CD4-positive, alpha-beta T cell treated with Interferon gamma for 1 hour (primary cell): ENCODE results near the gene SLC18A3.

ENCODE experiments used
- DNase-seq: peaks from one replicate; pipeline ENCODE4 v3.0.0-alpha.2; 2020

SLC18A3 gene

DNA sequence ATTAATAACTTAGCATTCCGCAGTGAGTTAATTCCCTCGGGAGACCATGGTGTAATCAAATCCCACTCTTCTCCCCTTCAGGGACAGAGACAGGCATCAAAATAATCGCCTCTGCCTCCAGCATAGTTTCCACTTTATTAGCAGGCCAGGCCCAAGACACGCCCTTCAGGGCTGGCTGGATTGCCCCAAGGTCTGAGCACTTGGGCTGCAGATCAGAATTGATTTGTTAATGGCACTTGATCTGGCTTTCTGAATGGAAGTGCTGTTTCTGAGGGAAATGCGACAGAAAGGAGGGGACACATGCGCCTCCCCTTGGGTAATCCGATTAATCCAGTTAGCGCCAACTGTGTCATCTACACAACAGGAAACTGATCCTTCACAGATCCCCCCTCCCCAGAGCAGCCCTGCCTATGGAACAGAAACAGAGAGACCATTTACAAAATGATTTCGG is 19.3 kb downstream of the SLC18A3 start:
- DNase-seq, result no peak

DNA sequence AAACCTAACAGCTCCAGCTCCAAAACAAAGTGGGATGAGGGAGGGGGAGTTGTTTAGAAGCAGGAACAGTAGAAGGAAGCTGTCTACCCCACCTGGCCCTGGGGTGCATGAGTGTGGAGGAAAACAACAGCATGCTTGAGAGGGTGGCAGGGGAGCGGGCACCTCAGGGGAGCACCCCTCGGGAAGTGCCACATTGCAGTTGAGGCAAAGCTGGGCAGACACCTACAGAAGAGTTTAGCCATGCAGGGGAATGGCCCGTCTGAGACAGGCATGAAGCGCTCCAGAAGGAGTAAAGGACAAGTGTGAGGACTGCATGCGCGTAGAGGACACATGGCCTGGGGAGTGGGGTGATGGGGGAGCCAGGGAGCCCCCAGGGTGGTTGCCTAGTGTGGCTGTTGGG is 21.9 kb downstream of the SLC18A3 start:
- DNase-seq, result no peak

DNA sequence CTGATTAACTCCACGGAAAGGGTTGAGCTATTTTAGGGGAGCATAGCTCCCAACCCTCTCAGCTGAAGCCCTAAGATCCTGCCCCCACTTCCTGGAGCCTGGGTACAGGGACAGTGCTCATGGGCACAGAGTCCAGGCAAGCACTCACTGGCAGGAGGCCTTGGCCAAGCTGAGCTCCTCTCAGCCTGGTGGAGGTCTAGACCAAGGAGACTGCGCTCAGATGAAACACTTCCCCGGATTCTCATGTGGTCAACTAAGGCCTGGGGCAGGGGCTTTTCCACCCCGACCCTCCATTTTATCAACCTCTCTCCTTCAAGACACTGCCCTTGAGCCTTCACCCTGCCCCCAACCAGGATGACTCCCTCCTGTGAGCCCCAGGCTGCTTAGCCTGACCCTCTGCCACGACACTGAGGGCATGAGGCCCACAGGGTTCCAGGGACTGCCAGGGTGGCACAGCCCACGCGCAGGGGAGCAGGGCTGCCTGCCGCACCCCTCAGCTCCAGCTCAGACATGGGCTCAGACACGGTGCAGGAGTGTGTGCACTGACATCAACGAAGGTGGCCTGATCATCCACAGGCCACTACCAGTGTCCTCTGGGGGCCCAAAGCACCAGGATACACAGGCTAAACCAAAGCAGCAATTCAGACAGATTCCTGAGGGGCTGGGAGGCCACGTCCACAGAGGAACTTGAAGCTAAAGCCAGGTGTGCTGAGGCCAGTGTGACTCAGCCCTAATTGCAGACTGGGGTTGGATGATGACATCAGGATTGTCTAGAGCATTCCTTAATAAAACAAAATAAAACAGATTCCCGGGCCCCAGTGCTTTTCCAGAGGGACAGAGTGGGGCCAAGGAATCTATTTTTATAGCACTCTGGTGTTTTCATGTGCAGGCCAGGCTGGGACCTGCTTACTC is 22.6 kb downstream of the SLC18A3 start:
- no peak for DNase-seq

DNA sequence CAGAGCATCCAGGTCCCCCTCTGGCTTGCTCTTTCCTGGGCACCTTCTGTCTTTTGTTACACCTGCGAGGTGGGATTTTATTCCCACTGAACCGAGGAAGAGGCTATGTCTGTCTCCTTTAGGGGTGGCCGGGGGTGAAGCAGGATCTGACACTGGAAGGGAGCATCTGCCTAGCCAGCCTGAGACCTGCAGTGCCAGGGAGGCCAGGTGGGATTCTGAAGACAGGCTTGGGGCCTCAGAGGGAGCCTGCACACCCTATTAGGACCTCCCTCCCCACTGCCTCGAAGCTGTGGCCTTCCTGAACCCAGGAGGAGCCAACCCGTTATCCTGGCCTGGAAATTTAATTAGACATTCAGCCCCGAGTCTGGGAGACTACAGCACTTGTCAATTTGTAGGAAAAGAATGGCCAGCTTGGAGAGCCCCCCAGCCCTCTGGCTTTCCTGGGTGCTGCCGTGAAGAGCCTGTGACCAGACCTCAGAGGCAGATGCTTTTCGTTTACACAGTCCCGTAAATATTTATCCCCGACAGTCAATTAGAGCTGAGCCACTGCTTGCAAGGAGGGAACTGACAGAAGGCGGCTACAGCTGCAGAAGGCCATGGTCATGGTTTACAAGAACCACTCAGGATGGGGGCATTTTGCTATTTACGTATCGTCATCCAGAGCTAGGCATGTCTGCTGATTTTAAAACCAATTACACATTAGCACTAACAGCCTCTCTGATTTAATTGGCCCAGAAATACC is 23.4 kb downstream of the SLC18A3 start:
- no peak for DNase-seq

DNA sequence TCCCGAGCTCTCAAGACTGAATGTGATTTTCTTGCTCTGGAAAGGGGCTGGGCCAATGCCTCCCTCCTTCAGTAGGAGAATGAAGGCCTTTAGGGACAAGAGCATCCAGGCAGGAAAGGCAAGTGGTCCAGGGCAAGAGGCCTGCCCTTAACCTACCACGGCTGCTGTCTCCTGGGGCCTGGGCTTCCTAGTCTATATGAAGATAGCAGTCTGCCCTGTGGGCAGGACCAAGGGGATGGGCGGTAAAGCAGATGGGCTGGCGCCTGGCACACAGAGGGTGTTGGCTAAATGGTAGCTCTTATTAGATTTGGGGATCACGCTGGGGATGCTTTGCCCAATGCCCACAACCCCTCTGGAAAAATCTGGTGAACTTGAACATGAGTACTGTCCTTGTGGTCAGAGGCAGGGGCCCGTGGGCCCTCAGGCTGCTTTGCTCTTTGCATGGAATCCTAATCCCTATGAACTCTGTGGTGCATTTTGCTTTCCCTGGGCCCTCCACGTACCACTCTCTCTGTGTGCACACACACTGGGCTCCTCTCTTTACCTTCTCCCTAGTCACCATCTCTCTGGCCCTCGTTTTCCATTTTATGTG is 24.1 kb downstream of the SLC18A3 start:
- DNase-seq, result no peak

DNA sequence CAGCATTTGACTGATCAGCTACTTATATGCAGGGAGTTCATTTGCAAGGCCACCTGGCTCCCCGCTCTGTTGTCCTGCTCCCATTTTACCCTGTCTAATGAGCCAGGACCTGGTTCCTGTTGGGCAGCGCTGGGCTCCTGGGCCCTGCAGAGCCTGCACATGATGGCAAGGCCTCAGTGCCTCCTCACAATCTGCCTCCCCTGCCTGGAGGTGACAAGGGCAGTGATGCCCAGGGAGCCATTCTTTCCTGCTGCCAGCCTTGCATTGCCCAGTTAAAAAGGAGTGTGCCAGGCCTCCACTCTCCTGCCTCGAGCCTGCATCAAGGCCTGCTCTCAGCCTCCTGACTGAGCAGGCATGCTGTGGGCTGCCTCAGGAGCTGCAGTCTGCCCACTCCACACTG is 32.2 kb downstream of the SLC18A3 start:
- DNase-seq, result no peak

DNA sequence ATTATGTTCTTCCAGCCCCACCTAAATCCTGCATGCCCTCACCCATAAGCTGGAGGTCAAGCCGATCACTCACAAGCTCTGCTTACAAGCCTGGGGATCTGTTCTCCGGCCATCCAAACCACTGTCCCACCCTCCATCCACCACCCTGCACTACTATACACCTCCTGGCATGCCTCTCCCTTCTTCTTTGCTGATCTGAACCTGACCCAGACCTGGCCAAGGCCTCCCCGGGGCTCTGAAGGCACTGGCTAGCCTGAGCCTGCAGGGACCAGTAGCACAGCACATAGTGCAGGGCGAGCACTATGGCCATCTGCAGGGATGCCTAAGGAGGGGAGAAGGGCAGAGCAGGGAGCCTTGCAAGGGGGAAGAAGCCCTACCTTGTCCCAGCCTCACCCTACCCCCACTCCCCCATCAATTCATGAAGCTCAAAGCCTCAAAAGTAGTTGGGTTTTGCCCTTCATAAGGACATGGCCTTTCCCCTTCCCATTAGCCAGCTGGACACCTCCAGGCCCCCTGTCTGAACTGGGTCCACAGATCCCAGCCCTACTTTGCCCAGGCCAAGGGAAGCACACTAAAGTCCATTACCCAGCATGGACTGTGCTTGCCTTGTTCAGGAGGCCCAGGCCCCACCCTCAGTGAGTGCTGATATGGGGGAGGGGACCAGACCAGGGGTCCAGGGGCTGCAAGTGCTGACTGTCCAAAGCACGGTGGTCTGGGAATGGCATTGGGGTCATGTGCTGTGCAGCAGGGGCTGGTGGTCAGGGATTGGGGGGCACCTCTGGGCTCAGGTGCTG is 33.3 kb downstream of the SLC18A3 start:
- no peak for DNase-seq

DNA sequence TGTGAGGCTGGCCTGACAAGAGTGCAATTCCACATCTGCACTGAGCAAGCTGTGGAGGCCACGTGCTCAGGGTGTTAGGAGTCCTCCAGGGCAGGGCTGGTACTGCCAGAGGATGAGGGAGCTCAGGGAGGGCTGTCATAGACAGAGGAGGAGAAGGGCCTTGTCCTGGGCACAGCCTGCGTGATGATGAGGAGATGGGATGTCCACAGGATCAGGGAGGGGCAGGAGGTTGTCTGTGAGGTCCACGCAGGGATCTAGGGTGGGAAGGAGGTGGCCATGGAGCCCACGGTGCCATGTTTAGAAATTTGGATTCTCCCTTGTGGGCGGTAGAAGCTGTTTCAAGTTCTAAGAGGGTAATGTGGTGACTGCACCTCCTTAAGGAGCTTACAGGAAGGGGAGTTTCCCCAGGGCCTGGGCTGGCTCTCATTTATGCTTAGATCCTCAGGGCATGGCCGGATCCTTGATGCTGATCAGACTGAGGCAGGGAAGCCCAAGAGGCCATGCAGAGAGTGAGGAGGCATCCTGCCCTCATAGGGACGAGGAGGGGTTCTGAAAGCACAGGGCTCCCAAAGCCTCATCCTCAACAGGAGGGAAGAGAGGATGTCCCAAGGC is 34.0 kb downstream of the SLC18A3 start:
- DNase-seq, result no peak

DNA sequence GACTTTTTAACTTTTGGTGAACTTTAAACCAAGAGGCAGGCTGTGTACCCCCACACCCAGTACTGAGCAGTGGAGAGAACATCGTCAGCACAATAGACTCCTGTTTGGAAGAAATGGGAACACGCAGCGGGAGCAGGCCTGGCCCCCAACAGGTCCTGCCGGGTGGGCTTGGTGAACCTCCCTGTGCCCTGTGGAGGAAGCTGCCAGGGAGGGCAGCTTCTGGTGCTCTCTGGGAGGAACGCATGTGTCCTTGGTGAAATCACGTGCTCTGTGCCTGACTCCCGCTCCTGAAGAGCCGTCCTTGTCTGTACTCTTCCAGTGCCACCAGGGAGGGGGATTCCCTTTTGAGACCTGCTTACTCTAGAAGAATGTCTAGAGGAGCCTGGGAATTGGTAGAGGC is 35.3 kb downstream of the SLC18A3 start:
- no peak for DNase-seq

DNA sequence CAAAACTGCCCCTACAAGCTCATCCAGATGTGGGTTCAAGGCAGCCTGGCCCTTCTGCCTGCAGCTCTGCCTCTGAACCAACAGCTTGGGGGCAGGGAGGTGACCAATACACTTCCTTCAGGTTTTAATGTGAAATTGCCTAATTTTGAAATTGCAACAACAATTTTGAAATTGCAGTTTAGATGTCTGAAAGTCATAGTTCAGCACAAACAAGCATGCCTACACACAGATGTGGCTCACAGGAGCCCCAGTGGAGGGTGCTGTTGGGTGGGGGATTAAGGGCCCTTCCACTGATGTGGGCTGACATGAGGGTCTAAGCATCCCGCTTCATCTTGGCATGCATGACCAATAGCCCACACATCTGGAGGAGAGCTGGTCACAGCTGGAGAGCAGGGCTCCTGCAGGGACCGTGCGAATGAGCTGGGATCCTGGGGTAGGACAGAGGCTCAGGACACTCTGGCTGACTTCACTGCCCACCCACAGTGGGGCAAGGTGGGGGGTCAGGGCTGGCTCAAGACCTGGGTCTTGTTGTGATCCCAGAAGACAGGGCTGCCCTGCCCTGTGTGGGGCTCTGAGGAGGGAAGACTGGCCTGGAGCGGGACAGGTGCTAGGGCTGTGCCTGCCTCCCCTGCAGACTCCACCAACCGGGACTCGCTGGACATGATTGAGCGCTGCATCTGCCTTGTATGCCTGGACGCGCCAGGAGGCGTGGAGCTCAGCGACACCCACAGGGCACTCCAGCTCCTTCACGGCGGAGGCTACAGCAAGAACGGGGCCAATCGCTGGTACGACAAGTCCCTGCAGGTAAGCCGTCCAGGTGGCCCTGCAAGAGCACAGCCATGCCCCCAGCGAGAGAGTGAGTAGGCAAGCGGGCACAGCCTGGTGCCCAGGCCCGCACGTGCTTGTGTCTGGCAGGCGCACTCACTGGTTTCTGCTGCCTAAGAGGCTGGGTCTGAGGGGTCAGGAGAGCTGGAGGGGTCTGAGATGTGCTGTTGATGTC is 36.1 kb downstream of the SLC18A3 start:
- no peak for DNase-seq

DNA sequence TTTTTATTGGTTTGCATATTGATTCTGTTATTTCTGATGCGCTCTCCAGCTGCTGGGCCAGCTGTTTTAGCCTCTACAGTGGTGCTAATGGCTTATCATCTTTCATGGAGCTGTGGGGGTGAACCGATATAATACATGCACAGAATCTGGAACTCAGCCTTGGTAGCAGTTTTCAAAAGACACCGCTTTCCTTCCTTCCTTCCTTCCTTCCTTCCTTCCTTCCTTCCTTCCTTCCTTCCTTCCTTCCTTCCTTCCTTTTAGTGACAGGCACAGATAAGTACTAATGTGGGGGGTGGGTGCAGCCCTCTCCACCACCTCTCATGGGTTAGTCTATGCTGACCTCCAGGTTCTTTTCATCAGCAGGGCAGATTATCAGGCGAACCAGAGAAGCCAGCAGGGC is 37.4 kb downstream of the SLC18A3 start:
- no peak for DNase-seq

DNA sequence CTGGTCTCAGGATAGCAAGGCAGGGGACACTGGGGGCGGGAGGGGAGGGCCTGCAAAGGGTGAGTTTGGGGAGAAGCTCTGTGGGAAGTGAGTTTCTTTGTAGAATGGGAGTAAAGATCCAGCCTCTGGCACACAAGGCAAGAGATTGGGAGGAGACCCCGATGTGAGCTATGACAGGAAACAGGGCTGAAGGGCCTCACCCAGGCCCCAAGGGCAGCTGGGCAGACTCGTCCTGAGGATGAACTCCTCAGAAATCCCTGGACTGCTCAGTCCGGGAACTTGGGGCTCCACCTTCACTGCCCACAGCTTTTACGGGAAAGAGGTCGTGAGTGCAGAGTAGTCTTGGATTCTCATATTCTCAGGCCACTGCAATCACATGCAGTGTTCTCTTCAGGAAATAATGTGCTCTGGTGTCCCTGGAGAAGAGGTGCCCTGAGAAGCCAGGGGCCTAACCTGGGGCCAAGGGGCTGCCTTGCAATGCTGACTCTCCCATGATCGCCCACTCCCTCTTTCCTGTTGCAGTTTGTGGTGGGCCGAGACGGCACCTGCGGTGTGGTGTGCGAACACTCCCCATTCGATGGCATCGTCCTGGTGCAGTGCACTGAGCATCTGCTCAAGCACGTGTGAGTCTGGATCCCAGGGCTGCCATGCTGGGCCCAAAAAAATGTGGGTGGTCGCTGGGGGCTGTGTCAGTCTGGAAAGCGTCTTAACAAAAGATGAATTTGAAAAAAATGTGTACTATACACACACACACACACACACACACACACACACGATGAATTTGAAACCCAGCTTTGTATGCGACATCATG is 38.1 kb downstream of the SLC18A3 start:
- DNase-seq, result no peak

DNA sequence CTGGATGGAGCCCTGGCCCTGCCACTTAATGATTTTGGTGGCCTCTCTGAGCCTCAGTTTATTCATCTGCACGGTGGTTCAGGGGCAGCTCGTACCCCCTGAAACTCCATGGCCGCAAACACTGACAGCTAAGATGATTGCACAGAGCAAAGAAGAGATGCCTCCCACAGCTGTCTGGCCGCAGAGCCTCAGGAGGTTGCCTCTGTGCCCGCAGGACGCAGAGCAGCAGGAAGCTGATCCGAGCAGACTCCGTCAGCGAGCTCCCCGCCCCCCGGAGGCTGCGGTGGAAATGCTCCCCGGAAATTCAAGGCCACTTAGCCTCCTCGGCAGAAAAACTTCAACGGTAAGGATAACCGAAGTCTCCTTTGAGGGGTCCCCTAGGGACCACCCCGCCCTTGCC is 39.2 kb downstream of the SLC18A3 start:
- DNase-seq, result no peak

DNA sequence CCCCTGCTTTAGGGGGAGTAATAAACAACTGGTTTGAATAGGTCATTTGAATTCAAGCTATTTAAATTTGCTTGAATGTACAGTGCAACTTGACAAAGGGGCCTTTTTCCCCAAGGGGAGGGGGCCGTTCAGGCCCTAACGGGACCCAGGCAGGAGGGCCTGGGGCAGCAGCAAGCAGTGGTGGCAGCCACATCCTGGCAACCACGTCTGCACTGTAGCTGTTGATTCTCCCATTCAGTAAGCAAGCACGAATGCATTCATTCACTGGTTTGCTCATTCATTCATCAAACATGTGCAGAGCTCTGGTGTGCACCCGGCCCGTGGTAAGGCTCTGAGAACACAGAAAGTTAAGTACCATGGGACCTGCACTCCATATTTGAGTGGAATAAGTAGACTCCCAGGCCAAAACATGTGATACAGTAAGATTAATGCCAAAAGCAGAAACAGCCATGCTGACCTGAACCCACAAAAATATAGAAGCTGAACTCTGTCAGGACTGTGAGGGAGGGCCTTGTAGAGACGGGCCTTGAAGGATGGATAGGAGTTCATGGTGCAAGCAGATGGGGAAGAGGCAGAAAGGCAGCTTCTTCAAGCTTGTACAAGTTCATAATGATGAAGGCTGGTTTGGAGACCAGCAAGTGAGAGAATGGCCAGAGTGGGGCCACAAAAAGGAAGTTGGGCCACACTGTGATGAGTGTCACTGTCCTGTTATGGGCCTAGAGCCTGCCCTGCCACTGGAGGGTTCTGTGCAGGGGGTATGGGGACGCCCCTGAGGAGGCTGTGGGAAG is 40.0 kb downstream of the SLC18A3 start:
- DNase-seq, result no peak

DNA sequence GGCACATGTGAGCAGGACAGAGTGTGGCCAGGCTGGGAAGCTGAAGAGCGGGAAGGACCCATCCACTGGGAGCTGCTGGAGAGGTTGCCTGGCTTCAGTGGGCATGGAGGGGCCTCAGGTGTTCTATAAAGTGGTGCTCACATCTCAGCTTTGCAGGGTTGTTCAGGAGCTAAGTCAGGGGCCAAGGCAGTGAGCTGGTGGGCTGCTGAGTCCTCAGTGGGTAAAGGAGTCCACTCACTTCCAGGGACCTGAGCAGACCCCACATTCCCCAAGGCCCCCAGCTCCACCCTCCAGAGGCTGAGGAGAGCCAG is 40.6 kb downstream of the SLC18A3 start:
- no peak for DNase-seq

DNA sequence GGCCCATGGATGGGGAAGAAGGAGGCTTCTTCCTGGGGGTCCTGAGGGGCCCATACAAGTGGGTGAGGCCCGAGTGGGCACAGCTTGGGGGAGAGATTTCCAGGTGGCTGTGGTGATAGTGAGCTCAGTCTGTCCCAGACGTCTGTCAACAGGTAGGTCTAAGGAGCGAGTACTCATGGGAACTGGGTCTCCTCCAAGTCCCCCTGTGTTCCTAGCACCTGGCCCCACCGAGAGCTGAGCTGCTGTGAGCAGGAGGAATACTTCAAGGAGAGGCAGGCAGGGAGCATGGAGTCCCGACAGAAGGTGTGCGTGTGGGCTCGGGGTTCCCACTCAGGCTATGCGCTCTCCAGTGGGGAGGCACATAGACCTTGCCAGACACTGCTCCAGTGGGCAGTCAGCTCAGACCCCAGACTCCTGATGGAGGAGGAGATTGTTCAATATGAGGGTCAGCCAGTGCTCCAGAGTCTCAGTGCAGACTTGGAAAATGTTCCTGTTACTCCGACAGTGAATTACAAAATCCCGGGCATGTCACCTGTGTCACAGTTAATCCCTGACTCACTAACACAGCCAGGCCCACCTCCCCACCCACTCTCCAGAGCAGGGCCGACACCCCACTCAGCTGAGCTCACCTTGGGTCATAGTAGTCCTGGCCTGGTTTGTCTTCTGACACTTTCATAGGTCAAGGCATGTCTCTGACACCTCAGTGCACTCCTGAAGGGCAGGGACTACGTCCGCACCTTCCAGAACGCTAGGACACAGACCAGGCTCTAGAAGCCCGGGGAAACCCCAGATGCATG is 41.1 kb downstream of the SLC18A3 start:
- no peak for DNase-seq

DNA sequence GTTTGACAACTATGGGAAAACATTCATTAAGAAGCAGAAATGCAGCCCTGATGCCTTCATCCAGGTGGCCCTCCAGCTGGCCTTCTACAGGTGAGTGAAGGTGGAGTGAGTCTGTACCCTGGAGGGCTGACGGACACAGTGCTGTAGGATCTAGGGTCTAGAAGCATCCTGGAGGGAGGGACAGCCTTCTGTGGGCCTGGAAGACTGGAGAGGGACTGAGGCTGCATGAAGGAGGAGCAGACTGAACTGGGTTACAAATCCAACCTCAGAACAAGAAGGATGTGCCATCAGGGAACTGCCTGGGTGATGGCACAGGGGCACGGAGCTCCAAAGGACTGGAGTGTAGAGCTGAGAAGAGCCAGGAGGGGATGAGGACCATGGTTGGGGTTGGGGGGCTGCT is 41.8 kb downstream of the SLC18A3 start:
- no peak for DNase-seq

DNA sequence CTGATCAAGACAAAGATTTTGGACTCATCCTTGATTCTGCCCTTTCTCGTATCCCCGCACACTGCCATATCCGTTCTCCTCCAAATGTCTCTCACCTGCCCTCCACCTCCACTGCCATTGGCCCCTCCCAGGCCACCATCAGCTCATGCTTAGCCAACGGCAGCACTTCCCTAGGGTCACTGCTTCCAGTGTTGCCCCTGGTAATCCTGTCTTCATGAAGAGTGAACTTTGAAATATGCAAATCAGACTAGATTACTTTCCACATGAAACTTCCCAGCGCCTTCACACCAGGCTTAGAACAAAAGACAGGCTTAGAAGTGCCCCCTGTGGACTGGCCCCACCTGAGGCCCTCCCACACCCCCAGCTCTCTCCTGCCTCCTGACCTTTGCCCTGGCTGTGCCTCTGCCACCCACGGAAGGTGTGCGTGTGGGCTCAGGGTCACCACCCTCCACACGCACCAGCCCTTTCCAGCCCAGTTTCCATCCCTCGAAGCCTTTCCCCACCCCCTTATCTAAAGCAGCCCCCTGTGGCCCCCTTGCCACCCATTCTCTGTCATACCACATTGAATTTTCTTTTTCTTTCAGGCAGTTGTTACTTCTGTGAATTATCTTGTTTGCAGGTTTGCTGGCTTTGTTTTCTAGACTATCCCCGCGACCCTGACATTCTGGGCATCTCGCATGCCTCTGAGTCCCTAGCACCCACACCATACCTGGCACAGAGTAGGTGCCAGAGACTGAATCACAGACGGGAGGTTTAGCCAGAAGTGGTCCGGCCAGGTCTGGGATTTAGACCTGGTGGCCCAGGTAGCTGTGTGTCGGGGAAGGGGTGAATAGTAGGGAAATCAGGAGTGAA is 42.5 kb downstream of the SLC18A3 start:
- no peak for DNase-seq
